ENCODE results near the gene OR13H1. TPM values are rescaled to one million over a fixed set of nuclear protein-coding genes. Genes with fewer than 3 reads are reported as not detected.

The OR13H1 gene
- polyA plus RNA-seq, 3 donors = not detected

DNA sequence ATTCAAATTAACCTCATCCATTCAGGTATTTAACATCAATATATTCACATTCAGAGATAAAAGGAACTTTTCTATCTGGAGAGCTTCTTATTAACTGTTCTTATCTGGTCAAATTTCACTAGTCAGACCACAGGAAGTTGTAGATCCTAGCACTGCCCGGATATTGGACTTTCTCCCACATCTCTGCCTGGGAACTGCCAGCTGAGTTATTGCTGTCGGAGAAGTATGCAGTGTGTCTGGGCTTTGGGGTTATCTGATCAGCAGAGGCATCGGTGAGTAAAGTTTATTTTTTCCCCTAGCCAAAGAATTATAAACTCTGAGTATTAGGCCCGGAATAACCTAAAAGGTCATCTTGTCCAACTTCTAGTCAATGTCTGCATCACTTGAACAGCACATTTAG is 45.1 kb downstream of the OR13H1 start:
- Histone ChIP-seq H3K27me3 (ENCODE audit: control insufficient read depth in 2 of 2, insufficient read depth in 2 of 2, low read length in 2 of 2) (peaks cover 0 to 7% of the 10 kb centered on the region in 2 donors), H3K27ac (ENCODE audit: low read depth in 1 of 2, low read length in 2 of 2) (no peak overlapping the region), H2AFZ (ENCODE audit: insufficient read depth, low read depth, low read length, poor library complexity, severe bottlenecking) (no peak overlapping the region), H4K20me1 (ENCODE audit: insufficient read depth, low read length) (no peaks in the 10 kb centered on the region), H3K9ac (ENCODE audit: insufficient read depth, low read length, poor library complexity, severe bottlenecking) (no peak overlapping the region), H3K4me1 (ENCODE audit: control insufficient read depth in 1 of 2, insufficient read depth in 2 of 2, low read length in 2 of 2) (no peaks in the 10 kb centered on the region), H3K9me3 (replicated peaks in 1 of 2; ENCODE audit: control insufficient read depth in 1 of 2, insufficient read depth in 1 of 2, low read length in 2 of 2) (no peaks in the 10 kb centered on the region), H3K4me2 (replicated peaks; ENCODE audit: extremely low read depth, low read length, poor library complexity, severe bottlenecking) (no peak overlapping the region), H3K36me3 (replicated peaks in 1 of 2; ENCODE audit: control insufficient read depth in 1 of 2, insufficient read depth in 2 of 2, low read length in 2 of 2) (no peaks in the 10 kb centered on the region), H3K79me2 (ENCODE audit: insufficient read depth, low read length) (no peaks in the 10 kb centered on the region), H3K4me3 (replicated peaks in 1 of 3; ENCODE audit: low read depth in 2 of 3, low read length in 3 of 3) (no peak overlapping the region)
- no CpG with 5 or more reads among the region's 4 CpGs for WGBS (ENCODE audit: insufficient coverage)
- H3K4me1 Mint-ChIP-seq = no peaks in the 10 kb centered on the region
- DNase-seq = no peak
- H3K9me3 Mint-ChIP-seq = no peaks in the 10 kb centered on the region
- no peak overlapping the region for H3K4me3 Mint-ChIP-seq
- TF ChIP-seq, protein P1, sequence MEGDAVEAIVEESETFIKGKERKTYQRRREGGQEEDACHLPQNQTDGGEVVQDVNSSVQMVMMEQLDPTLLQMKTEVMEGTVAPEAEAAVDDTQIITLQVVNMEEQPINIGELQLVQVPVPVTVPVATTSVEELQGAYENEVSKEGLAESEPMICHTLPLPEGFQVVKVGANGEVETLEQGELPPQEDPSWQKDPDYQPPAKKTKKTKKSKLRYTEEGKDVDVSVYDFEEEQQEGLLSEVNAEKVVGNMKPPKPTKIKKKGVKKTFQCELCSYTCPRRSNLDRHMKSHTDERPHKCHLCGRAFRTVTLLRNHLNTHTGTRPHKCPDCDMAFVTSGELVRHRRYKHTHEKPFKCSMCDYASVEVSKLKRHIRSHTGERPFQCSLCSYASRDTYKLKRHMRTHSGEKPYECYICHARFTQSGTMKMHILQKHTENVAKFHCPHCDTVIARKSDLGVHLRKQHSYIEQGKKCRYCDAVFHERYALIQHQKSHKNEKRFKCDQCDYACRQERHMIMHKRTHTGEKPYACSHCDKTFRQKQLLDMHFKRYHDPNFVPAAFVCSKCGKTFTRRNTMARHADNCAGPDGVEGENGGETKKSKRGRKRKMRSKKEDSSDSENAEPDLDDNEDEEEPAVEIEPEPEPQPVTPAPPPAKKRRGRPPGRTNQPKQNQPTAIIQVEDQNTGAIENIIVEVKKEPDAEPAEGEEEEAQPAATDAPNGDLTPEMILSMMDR (IDR thresholded peaks at IDR 0.05) = no peak
- no peaks in the 10 kb centered on the region for H3K36me3 Mint-ChIP-seq
- peaks cover 0 to 12% (median 2%) of the 10 kb centered on the region in 3 donors for H3K27me3 Mint-ChIP-seq (ENCODE audit: low read depth in 3 of 3)
- H3K27ac Mint-ChIP-seq = no peak overlapping the region
- intact Hi-C loops (cut with micrococcal nuclease) = no loop called here

Data from CD14-positive monocyte (primary cell).